ENCODE measurements around the gene SHOC1.

DNA sequence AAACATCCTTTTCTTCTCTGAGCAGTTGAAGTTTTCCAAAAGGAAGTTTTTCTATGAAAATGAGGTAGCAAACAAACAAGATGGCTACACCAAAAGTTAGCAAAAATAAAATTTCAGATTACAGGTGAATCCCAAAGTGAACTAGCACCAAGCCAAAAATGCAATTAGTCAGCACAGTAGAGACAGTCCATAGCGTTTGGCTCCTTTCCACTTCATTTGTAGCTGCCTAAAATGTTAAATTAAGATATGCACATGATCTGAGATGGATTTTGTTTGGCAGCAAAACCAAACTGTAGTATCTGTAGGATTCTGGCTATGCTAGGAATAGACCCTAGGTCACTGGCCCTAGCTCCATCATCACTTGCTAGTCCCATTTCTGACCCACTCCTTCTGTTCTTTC, 45.7 kb upstream of the SHOC1 start:
- TF ChIP-seq EZH2phosphoT487 (IDR thresholded peaks at IDR 0.05; ENCODE audit: low read depth) = no peak
- TF ChIP-seq, protein P1, sequence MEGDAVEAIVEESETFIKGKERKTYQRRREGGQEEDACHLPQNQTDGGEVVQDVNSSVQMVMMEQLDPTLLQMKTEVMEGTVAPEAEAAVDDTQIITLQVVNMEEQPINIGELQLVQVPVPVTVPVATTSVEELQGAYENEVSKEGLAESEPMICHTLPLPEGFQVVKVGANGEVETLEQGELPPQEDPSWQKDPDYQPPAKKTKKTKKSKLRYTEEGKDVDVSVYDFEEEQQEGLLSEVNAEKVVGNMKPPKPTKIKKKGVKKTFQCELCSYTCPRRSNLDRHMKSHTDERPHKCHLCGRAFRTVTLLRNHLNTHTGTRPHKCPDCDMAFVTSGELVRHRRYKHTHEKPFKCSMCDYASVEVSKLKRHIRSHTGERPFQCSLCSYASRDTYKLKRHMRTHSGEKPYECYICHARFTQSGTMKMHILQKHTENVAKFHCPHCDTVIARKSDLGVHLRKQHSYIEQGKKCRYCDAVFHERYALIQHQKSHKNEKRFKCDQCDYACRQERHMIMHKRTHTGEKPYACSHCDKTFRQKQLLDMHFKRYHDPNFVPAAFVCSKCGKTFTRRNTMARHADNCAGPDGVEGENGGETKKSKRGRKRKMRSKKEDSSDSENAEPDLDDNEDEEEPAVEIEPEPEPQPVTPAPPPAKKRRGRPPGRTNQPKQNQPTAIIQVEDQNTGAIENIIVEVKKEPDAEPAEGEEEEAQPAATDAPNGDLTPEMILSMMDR (IDR thresholded peaks at IDR 0.05; ENCODE audit: low read depth, low read length) = no peak
